ENCODE results near the gene ATG9B.
"Not testable (repeated sequence)": the region's sequence is repeated elsewhere in the genome, so short reads cannot be mapped to it uniquely, and the experiment has no call there.

ATG9B gene

GRCh38 chr7:151057989-151058780, 33.9 kb upstream of the ATG9B start:
- DNase-seq (ENCODE audit: low read depth): peak; percentile 99

GRCh38 chr7:151057506-151057988, 33.3 kb upstream of the ATG9B start, which contains the start of gene CDK5:
Gene CDK5, minus strand, starts transcription at chr7:151057897. Its CDS starts 49 bp downstream, at chr7:151057848.
- DNase-seq (ENCODE audit: low read depth): no peak

- no peak for DNase-seq (ENCODE audit: low read depth)
These were observed 32.6 kb upstream of the ATG9B start for GRCh38 chr7:151056666-151057505.

GRCh38 chr7:151056283-151056665, 32.0 kb upstream of the ATG9B start:
- DNase-seq (ENCODE audit: low read depth): no peak

- DNase-seq (ENCODE audit: low read depth): no peak
These were observed 29.5 kb upstream of the ATG9B start for GRCh38 chr7:151053751-151054150.

GRCh38 chr7:151053096-151053495, 28.8 kb upstream of the ATG9B start:
- no peak for DNase-seq (ENCODE audit: low read depth)

GRCh38 chr7:151051108-151051507, 26.8 kb upstream of the ATG9B start:
- peak; percentile 59 for DNase-seq (ENCODE audit: low read depth)

GRCh38 chr7:151048911-151049463, 24.7 kb upstream of the ATG9B start:
- DNase-seq (ENCODE audit: low read depth): no peak

GRCh38 chr7:151047976-151048815, 23.9 kb upstream of the ATG9B start, which contains the start of gene ASIC3:
Gene ASIC3, plus strand, starts transcription at chr7:151048531. Its CDS starts 355 bp downstream, at chr7:151048886.
- no peak for DNase-seq (ENCODE audit: low read depth)

- DNase-seq (ENCODE audit: low read depth): peak; percentile 45
These were observed 22.6 kb upstream of the ATG9B start for GRCh38 chr7:151046603-151047573.

- no peak for DNase-seq (ENCODE audit: low read depth)
These were observed 21.7 kb upstream of the ATG9B start for GRCh38 chr7:151045967-151046366.

- DNase-seq (ENCODE audit: low read depth): no peak
These were observed 21.0 kb upstream of the ATG9B start for GRCh38 chr7:151045262-151045661.

GRCh38 chr7:151043959-151044358, 19.7 kb upstream of the ATG9B start:
- no peak for DNase-seq (ENCODE audit: low read depth)

- DNase-seq (ENCODE audit: low read depth): not testable (repeated sequence)
These were observed 19.2 kb upstream of the ATG9B start for GRCh38 chr7:151043449-151043848.

- DNase-seq (ENCODE audit: low read depth): no peak
These were observed 16.5 kb upstream of the ATG9B start for GRCh38 chr7:151040616-151041375.

GRCh38 chr7:151039850-151040548, 15.7 kb upstream of the ATG9B start:
- DNase-seq (ENCODE audit: low read depth): no peak

- DNase-seq (ENCODE audit: low read depth): peak; percentile 91
These were observed 14.9 kb upstream of the ATG9B start for GRCh38 chr7:151038951-151039849.

GRCh38 chr7:151035902-151036301, 11.6 kb upstream of the ATG9B start:
- no peak for DNase-seq (ENCODE audit: low read depth)
